ENCODE measurements around the gene OAS3.

- TF ChIP-seq RAD21 (IDR thresholded peaks at IDR 0.05; ENCODE audit: low read length) (no peak), NFIC (IDR thresholded peaks at IDR 0.05; ENCODE audit: borderline replicate concordance) (no peak), RFX5 (IDR thresholded peaks at IDR 0.05; ENCODE audit: low read length) (no peak), POLR2AphosphoS5 (IDR thresholded peaks at IDR 0.05; ENCODE audit: low read depth, low read length) (no peak), CTCF (IDR thresholded peaks at IDR 0.05) (no peak), MAX (IDR thresholded peaks at IDR 0.05; ENCODE audit: low read depth) (no peak)
- TF ChIP-seq, protein P1, sequence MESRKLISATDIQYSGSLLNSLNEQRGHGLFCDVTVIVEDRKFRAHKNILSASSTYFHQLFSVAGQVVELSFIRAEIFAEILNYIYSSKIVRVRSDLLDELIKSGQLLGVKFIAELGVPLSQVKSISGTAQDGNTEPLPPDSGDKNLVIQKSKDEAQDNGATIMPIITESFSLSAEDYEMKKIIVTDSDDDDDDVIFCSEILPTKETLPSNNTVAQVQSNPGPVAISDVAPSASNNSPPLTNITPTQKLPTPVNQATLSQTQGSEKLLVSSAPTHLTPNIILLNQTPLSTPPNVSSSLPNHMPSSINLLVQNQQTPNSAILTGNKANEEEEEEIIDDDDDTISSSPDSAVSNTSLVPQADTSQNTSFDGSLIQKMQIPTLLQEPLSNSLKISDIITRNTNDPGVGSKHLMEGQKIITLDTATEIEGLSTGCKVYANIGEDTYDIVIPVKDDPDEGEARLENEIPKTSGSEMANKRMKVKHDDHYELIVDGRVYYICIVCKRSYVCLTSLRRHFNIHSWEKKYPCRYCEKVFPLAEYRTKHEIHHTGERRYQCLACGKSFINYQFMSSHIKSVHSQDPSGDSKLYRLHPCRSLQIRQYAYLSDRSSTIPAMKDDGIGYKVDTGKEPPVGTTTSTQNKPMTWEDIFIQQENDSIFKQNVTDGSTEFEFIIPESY (IDR thresholded peaks at IDR 0.05; ENCODE audit: borderline replicate concordance, low read depth), result no peak
- TF ChIP-seq, protein P2, sequence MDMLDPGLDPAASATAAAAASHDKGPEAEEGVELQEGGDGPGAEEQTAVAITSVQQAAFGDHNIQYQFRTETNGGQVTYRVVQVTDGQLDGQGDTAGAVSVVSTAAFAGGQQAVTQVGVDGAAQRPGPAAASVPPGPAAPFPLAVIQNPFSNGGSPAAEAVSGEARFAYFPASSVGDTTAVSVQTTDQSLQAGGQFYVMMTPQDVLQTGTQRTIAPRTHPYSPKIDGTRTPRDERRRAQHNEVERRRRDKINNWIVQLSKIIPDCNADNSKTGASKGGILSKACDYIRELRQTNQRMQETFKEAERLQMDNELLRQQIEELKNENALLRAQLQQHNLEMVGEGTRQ (IDR thresholded peaks at IDR 0.05; ENCODE audit: borderline replicate concordance, low read depth, low read length), result no peak
These were observed 64.4 kb downstream of the OAS3 start for GRCh38 chr12:113002676-113003075.
